Endodermal cell (in vitro differentiated cells): ENCODE data around the gene CTAGE1. TPM values are rescaled to one million over a fixed set of nuclear protein-coding genes. Genes with fewer than 3 reads are reported as not detected.

Source experiments
- DNase-seq: peaks from one replicate; pipeline ENCODE4 v3.0.0-alpha.2; 2017
- H3K27ac ChIP-seq: 2 replicates; pipeline ENCODE4 v1.5.1; 2013; ENCODE audit warnings: mild to moderate bottlenecking, low read depth, low read length, moderate library complexity
- H3K27me3 ChIP-seq: 2 replicates; pipeline ENCODE4 v1.6.1; 2013; ENCODE audit warnings: mild to moderate bottlenecking, low read length, moderate library complexity; ENCODE audit not compliant: insufficient read depth, control insufficient read depth, poor library complexity, severe bottlenecking
- H3K36me3 ChIP-seq: 2 replicates; pipeline ENCODE4 v1.7.0; 2013; ENCODE audit warnings: mild to moderate bottlenecking, low read length, moderate library complexity; ENCODE audit not compliant: control insufficient read depth, insufficient read depth
- H3K4me1 ChIP-seq: one replicate; pipeline ENCODE4 v1.7.0; 2013; ENCODE audit warnings: low read length; ENCODE audit not compliant: control insufficient read depth, insufficient read depth
- H3K4me3 ChIP-seq: 2 replicates; pipeline ENCODE4 v1.5.1; 2013; ENCODE audit warnings: mild to moderate bottlenecking, low read length, moderate library complexity
- H3K9ac ChIP-seq: 2 replicates; pipeline ENCODE4 v1.6.1; 2013; ENCODE audit warnings: mild to moderate bottlenecking, low read length, moderate library complexity; ENCODE audit not compliant: poor library complexity, severe bottlenecking; ENCODE audit errors: extremely low read depth
- H3K9me3 ChIP-seq: 2 replicates; pipeline ENCODE4 v1.6.1; 2013; ENCODE audit warnings: mild to moderate bottlenecking, low read length, moderate library complexity; ENCODE audit not compliant: control insufficient read depth
- H3K27ac Mint-ChIP-seq: 2 replicates; pipeline ENCODE4 v1.8.0; 2020; ENCODE audit warnings: mixed read lengths
- H3K27me3 Mint-ChIP-seq: 2 replicates; pipeline ENCODE4 v1.8.0; 2021; ENCODE audit warnings: mild to moderate bottlenecking, mixed read lengths; ENCODE audit not compliant: insufficient read depth
- H3K36me3 Mint-ChIP-seq: 2 replicates; pipeline ENCODE4 v1.8.0; 2020; ENCODE audit warnings: low read depth, mixed read lengths
- H3K4me1 Mint-ChIP-seq: 2 replicates; pipeline ENCODE4 v1.8.0; 2020; ENCODE audit warnings: mixed read lengths
- H3K4me3 Mint-ChIP-seq: 2 replicates; pipeline ENCODE4 v1.8.0; 2020; ENCODE audit warnings: mild to moderate bottlenecking, moderate library complexity, mixed read lengths
- H3K9me3 Mint-ChIP-seq: 2 replicates; pipeline ENCODE4 v1.8.0; 2020; ENCODE audit warnings: mild to moderate bottlenecking, mixed read lengths
- CTCF ChIP-seq: fragments of 200-600 bp; sonication (generic); conservative IDR thresholded peaks from 2 replicates; pipeline ENCODE4 v1.5.0; 2021; ENCODE audit warnings: antibody characterized with exemption, mild to moderate bottlenecking
- WGBS, 2 experiments: methylation state at CpG; one replicate each; pipeline versions ENCODE4 v1.1.5 to v1.1.7; 2013; ENCODE audit warnings: missing lambda C conversion rate in 2 of 2, mixed read lengths in 1 of 2; ENCODE audit not compliant: insufficient coverage in 1 of 2, insufficient read length in 1 of 2; 5-methylcytosine and 5-hydroxymethylcytosine counted together
- total RNA-seq, 2 donors: library from RNA; stranded (reverse); fragmentation: NEBNext Ultra II Directional in 1 of 2; extraction: Animal tissue kit (Norgen Biotek cat#: 25700) in 1 of 2; gene quantifications; 2 replicates in 1 of 2; 3 replicates in 1 of 2; pipeline ENCODE4 v1.2.1, GENCODE V29; 2021

The CTAGE1 gene
- total RNA-seq, 2 donors from 2014 or later: not detected

DNA sequence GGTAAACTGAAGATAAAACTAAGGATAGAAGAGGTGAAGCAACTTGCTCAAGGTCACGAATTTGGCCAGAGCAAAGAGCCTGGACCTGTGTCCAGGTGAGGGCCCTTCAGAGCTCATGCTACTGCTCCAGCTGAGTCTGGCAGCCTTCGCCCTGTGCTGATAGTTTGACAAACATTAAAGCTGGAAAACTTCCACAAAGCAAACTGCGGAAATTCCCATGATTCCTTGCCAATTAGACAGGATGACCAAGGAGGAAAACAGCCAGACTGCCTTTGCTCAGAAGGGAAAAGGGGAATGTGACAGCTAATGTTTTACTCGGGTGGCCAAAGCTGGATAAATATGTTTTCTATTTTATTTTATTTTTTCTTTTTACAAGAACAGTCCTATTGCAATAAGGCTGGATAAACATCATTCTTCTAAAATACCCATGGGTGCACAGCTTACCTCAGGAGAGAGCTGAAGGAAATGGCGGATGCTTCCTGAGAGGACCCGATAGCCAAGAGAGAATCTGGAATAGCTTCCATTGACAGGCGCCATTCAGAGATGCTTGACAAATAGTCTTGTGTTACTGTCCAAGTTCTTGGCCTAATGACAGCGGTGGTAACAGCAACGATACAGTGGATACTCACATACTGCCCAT lies 5.3 kb upstream of the CTAGE1 start:
- Histone ChIP-seq H3K4me1 (no peaks in the 10 kb centered on the region), H3K27ac (no peak overlapping the region), H3K27me3 (no peaks in the 10 kb centered on the region), H3K9ac (no peak overlapping the region), H3K9me3 (no peaks in the 10 kb centered on the region), H3K4me3 (no peak overlapping the region), H3K36me3 (no peaks in the 10 kb centered on the region)
- no peak overlapping the region for H3K27ac Mint-ChIP-seq
- no peak for TF ChIP-seq CTCF
- no peaks in the 10 kb centered on the region for H3K36me3 Mint-ChIP-seq
- H3K9me3 Mint-ChIP-seq: peaks cover 5% of the 10 kb centered on the region
- H3K27me3 Mint-ChIP-seq: peaks cover 18% of the 10 kb centered on the region
- DNase-seq: no peak
- no peak overlapping the region for H3K4me3 Mint-ChIP-seq
- H3K4me1 Mint-ChIP-seq: no peaks in the 10 kb centered on the region
- 86 to 88% methylated on average over 8 of the region's 9 CpGs for WGBS, 2 experiments

GRCh38 chr18:22420652-22421051 lies 2.9 kb upstream of the CTAGE1 start:
- no peak for DNase-seq
- Mint-ChIP-seq H3K4me3 (no peak overlapping the region), H3K4me1 (no peaks in the 10 kb centered on the region), H3K27me3 (peaks cover 39% of the 10 kb centered on the region), H3K36me3 (no peaks in the 10 kb centered on the region), H3K27ac (no peak overlapping the region), H3K9me3 (peaks cover 8% of the 10 kb centered on the region)
- Histone ChIP-seq H3K27ac (no peak overlapping the region), H3K27me3 (no peaks in the 10 kb centered on the region), H3K9me3 (no peaks in the 10 kb centered on the region), H3K36me3 (no peaks in the 10 kb centered on the region), H3K4me3 (no peak overlapping the region), H3K4me1 (no peaks in the 10 kb centered on the region), H3K9ac (no peak overlapping the region)
- WGBS, 2 experiments: 94 to 100% methylated on average over 1 to 2 of the region's 2 CpGs
- no peak for TF ChIP-seq CTCF

GRCh38 chr18:22412176-22412911 lies 5.4 kb downstream of the CTAGE1 start:
- Histone ChIP-seq H3K4me1 (no peaks in the 10 kb centered on the region), H3K4me3 (no peak overlapping the region), H3K36me3 (no peaks in the 10 kb centered on the region), H3K27me3 (peaks cover 5% of the 10 kb centered on the region), H3K9me3 (no peaks in the 10 kb centered on the region), H3K9ac (no peak overlapping the region), H3K27ac (no peak overlapping the region)
- H3K4me1 Mint-ChIP-seq: no peaks in the 10 kb centered on the region
- no peak overlapping the region for H3K27ac Mint-ChIP-seq
- no peak for TF ChIP-seq CTCF
- no peaks in the 10 kb centered on the region for H3K36me3 Mint-ChIP-seq
- peaks cover 42% of the 10 kb centered on the region for H3K27me3 Mint-ChIP-seq
- peaks cover 2% of the 10 kb centered on the region for H3K9me3 Mint-ChIP-seq
- WGBS, 2 experiments: 56 to 92% methylated on average over 1 to 4 of the region's 4 CpGs
- DNase-seq: no peak
- no peak overlapping the region for H3K4me3 Mint-ChIP-seq
